NT2/D1 (cell line): Measurements from ENCODE around the gene RPL13.

Source experiments
- SUZ12 ChIP-seq: IDR thresholded peaks from 2 replicates; pipeline ENCODE4 v1.6.1; 2011; ENCODE audit not compliant: insufficient read length, insufficient read depth; ENCODE audit errors: extremely low read depth
- YY1 ChIP-seq: IDR thresholded peaks from 2 replicates; pipeline ENCODE4 v1.6.1; 2011; ENCODE audit not compliant: insufficient read length, insufficient read depth
- ZNF274 ChIP-seq: IDR thresholded peaks from 2 replicates; pipeline ENCODE4 v1.6.1; 2011; ENCODE audit warnings: mild to moderate bottlenecking, low read depth, low read length

GRCh38 chr16:89598199-89598598 is 37.7 kb downstream of the RPL13 start:
- no peak for TF ChIP-seq ZNF274
- TF ChIP-seq YY1: no peak
- no peak for TF ChIP-seq SUZ12
